K562 (cell line): Measurements from ENCODE around the gene GRIK3. TPM values are rescaled to one million over a fixed set of nuclear protein-coding genes. Genes with fewer than 3 reads are reported as not detected.

Experiments used
- CHAMP1 ChIP-seq: fragments of 450-650 bp; IDR thresholded peaks from 2 replicates; pipeline ENCODE4 v1.6.1; 2016; ENCODE audit warnings: mild to moderate bottlenecking
- HCFC1 ChIP-seq: IDR thresholded peaks from 2 replicates; pipeline ENCODE4 v1.6.1; 2012; ENCODE audit warnings: low read depth, low read length, improper control_type of control experiment
- HDAC2 ChIP-seq: fragments of 450-650 bp; IDR thresholded peaks from 2 replicates; pipeline ENCODE4 v1.6.1; 2016; ENCODE audit warnings: mild to moderate bottlenecking
- JUND ChIP-seq, 2 experiments: IDR thresholded peaks; 2 replicates in 1 of 2; 3 replicates in 1 of 2; pipeline ENCODE4 v1.6.1; 2011; ENCODE audit warnings: borderline replicate concordance in 2 of 2, low read depth in 2 of 2, low read length in 2 of 2, improper control_type of control experiment in 1 of 2, missing biosample characterization in 1 of 2, missing genetic modification characterization in 1 of 2, missing genetic modification reagents in 1 of 2
- ZBTB40 ChIP-seq, 2 experiments: fragments of 450-650 bp in 1 of 2; sonication (generic) in 1 of 2; formaldehyde crosslinking in 1 of 2; IDR thresholded peaks; 2 replicates each; pipeline versions ENCODE4 v1.7.1 to v1.9.0; 2016 to 2022; ENCODE audit warnings: inconsistent platforms in 1 of 2, mild to moderate bottlenecking in 1 of 2, missing genetic modification reagents in 1 of 2
- polyA plus RNA-seq, 8 experiments: library from polyadenylated mRNA; depleted of rRNA in 4 of 8; stranded (reverse) in 5 of 8; unstranded in 3 of 8; fragments of >200 nt; fragmentation: Nextera tagmentation in 2 of 8; fragmentation: Illumina TruSeq in 1 of 8; extraction: Ambion mirVana in 2 of 8; extraction: Trizol in 1 of 8; gene quantifications; 2 replicates each; pipeline versions ENCODE4 v1.2.1 to v1.2.3, GENCODE V29; 2011 to 2014; ENCODE audit warnings: inconsistent platforms in 1 of 8, missing spikeins in 1 of 8
- total RNA-seq, 7 experiments: library from RNA; depleted of rRNA in 6 of 7; stranded (reverse); fragments of >200 nt in 6 of 7; fragmentation: Illumina TruSeq in 2 of 7; extraction: Trizol in 2 of 7; gene quantifications; 2 replicates each; pipeline versions ENCODE4 v1.2.1 to v1.2.3, GENCODE V29; 2011 to 2021; ENCODE audit warnings: low replicate concordance in 1 of 7

GRIK3 gene
- total and polyA plus RNA-seq, 9 of the 15 experiments (the other 6 are each of a cell fraction or from before 2014, with no cell fraction given): not detected

- TF ChIP-seq ZBTB40 (IDR thresholded peaks at IDR 0.05) (peak; percentile 55; the same call in 1 of the 2 replicates), ZBTB40 (CRISPR knock-in tag; IDR thresholded peaks at IDR 0.05) (no peak), HDAC2 (peak; percentile 47; the same call in 1 of the 2 replicates), HCFC1 (peak; percentile 19; the same call in 1 of the 2 replicates), JUND (IDR thresholded peaks at IDR 0.05; ENCODE audit: borderline replicate concordance, low read depth, low read length) (no peak), JUND (tag; IDR thresholded peaks at IDR 0.05; ENCODE audit: borderline replicate concordance, low read depth, low read length) (0 out of 3 replicates have a peak, but pooled peaks have one; percentile 21), CHAMP1 (peak; percentile 56; the same call in 1 of the 2 replicates)
These were observed 68.1 kb downstream of the GRIK3 start (continued) for GRCh38 chr1:36966242-36966641.
